Fibroblast of skin of abdomen (primary cell): ENCODE data around the gene PTPRM. TPM values are rescaled to one million over a fixed set of nuclear protein-coding genes. Genes with fewer than 3 reads are reported as not detected.

ENCODE experiments used
- DNase-seq: peaks from one replicate; pipeline ENCODE4 v3.0.0-alpha.2; 2013
- polyA plus RNA-seq, 2 experiments: library from polyadenylated mRNA; unstranded; fragments of 120-200 nt; gene quantifications; one replicate each; pipeline ENCODE4 v1.2.1, GENCODE V29; 2013; ENCODE audit not compliant: insufficient read length in 2 of 2

Gene PTPRM
- polyA plus RNA-seq (2013, experiment 1 of 2; ENCODE audit: insufficient read length) = 44.5 TPM
- polyA plus RNA-seq (2013, experiment 2 of 2; ENCODE audit: insufficient read length) = 42.8 TPM

GRCh38 chr18:7566567-7567473 is at the start of gene PTPRM:
Gene PTPRM (plus strand): TSS chr18:7567316. CDS start chr18:7567819, 503 bp downstream.
- peak; percentile 88 for DNase-seq

- DNase-seq = no peak
Measured at GRCh38 chr18:7517852-7518251, 49.3 kb upstream of the PTPRM start.

GRCh38 chr18:7520200-7520785 is 46.8 kb upstream of the PTPRM start:
- DNase-seq = no peak

- no peak for DNase-seq
Measured at GRCh38 chr18:7521226-7521856, 45.8 kb upstream of the PTPRM start.

GRCh38 chr18:7523772-7524171 is 43.3 kb upstream of the PTPRM start:
- DNase-seq = no peak

- no peak for DNase-seq
Measured at GRCh38 chr18:7524786-7525185, 42.3 kb upstream of the PTPRM start.

GRCh38 chr18:7532942-7533341 is 34.2 kb upstream of the PTPRM start:
- DNase-seq = no peak

- DNase-seq = peak; percentile 5
Measured at GRCh38 chr18:7535436-7536205, 31.5 kb upstream of the PTPRM start.

GRCh38 chr18:7537145-7537544 is 30.0 kb upstream of the PTPRM start:
- no peak for DNase-seq

- no peak for DNase-seq
Measured at GRCh38 chr18:7541835-7542234, 25.3 kb upstream of the PTPRM start.

- DNase-seq = no peak
Measured at GRCh38 chr18:7544686-7545085, 22.4 kb upstream of the PTPRM start.

GRCh38 chr18:7545734-7546133 is 21.4 kb upstream of the PTPRM start:
- no peak for DNase-seq

- DNase-seq = no peak
Measured at GRCh38 chr18:7548221-7548620, 18.9 kb upstream of the PTPRM start.

- DNase-seq = no peak
Measured at GRCh38 chr18:7548721-7549120, 18.4 kb upstream of the PTPRM start.

- no peak for DNase-seq
Measured at GRCh38 chr18:7557973-7558372, 9.1 kb upstream of the PTPRM start.

GRCh38 chr18:7558769-7559168 is 8.3 kb upstream of the PTPRM start:
- no peak for DNase-seq

GRCh38 chr18:7559709-7560319 is 7.3 kb upstream of the PTPRM start:
- DNase-seq = no peak

- DNase-seq = no peak
Measured at GRCh38 chr18:7561909-7562460, 5.1 kb upstream of the PTPRM start.

- no peak for DNase-seq
Measured at GRCh38 chr18:7562491-7562890, 4.6 kb upstream of the PTPRM start.

GRCh38 chr18:7565677-7566076 is 1.4 kb upstream of the PTPRM start:
- no peak for DNase-seq

- DNase-seq = no peak
Measured at GRCh38 chr18:7566244-7566566, 911 bp upstream of the PTPRM start.
